ENCODE measurements around the gene PSMA6.
A peak's percentile ranks its signal among the peaks of the same experiment; 100 is the strongest.

The PSMA6 gene

GRCh38 chr14:35338731-35339405 is 46.7 kb downstream of the PSMA6 start:
- H3K4me3 ChIP-seq (ENCODE audit: low read depth, low read length), result no peak overlapping the region
- DNase-seq (ENCODE audit: low read depth), result no peak
- TF ChIP-seq CTCF (conservative IDR thresholded peaks at IDR 0.05; ENCODE audit: low read depth, low read length), result no peak

- DNase-seq (ENCODE audit: low read depth), result no peak
- no peak for TF ChIP-seq CTCF (conservative IDR thresholded peaks at IDR 0.05; ENCODE audit: low read depth, low read length)
- H3K4me3 ChIP-seq (ENCODE audit: low read depth, low read length), result no peak overlapping the region
These were observed 47.7 kb downstream of the PSMA6 start for GRCh38 chr14:35339761-35340406.

GRCh38 chr14:35340616-35341453 is 48.7 kb downstream of the PSMA6 start:
- TF ChIP-seq CTCF (conservative IDR thresholded peaks at IDR 0.05; ENCODE audit: low read depth, low read length), result no peak
- no peak overlapping the region for H3K4me3 ChIP-seq (ENCODE audit: low read depth, low read length)
- no peak for DNase-seq (ENCODE audit: low read depth)

- TF ChIP-seq CTCF (conservative IDR thresholded peaks at IDR 0.05; ENCODE audit: low read depth, low read length), result no peak
- H3K4me3 ChIP-seq (ENCODE audit: low read depth, low read length), result no peak overlapping the region
- no peak for DNase-seq (ENCODE audit: low read depth)
These were observed 49.2 kb downstream of the PSMA6 start for GRCh38 chr14:35341454-35341750.

- H3K4me3 ChIP-seq (ENCODE audit: low read depth, low read length), result no peak overlapping the region
- TF ChIP-seq CTCF (conservative IDR thresholded peaks at IDR 0.05; ENCODE audit: low read depth, low read length), result no peak
- peak; percentile 50 for DNase-seq (ENCODE audit: low read depth)
These were observed 49.7 kb downstream of the PSMA6 start for GRCh38 chr14:35341751-35342488.

- no peak overlapping the region for H3K4me3 ChIP-seq (ENCODE audit: low read depth, low read length)
- no peak for TF ChIP-seq CTCF (conservative IDR thresholded peaks at IDR 0.05; ENCODE audit: low read depth, low read length)
- no peak for DNase-seq (ENCODE audit: low read depth)
These were observed 50.4 kb downstream of the PSMA6 start for GRCh38 chr14:35342489-35343010.

Measured in choroid plexus epithelial cell (primary cell).